Stimulated activated naive B cell treated with anti-CD40 and anti-IgM and Interleukin-4, amounts not matched to agents 10 μg/mL and 1 μg/mL and 100 μg/mL, for 72 hours (primary cell): ENCODE data around the gene ALPK3.
A peak's percentile ranks its signal among the peaks of the same experiment; 100 is the strongest.

Experiments
- ATAC-seq, 2 donors: fragments of 150-1000 bp; cut with Tn5 transposase; replicated peaks; 2 replicates each; pipeline ENCODE4 v1.10.0; 2021; ENCODE audit warnings: moderate library complexity in 1 of 2
- DNase-seq: peaks from one replicate; pipeline ENCODE4 v3.0.0; 2021
- H3K27ac Mint-ChIP-seq: one replicate; pipeline ENCODE4 v1.8.0; 2022; ENCODE audit warnings: mild to moderate bottlenecking, mixed read lengths
- H3K27me3 Mint-ChIP-seq, 2 donors: one replicate each; pipeline ENCODE4 v1.8.0; 2022; ENCODE audit warnings: mixed read lengths in 2 of 2
- H3K36me3 Mint-ChIP-seq, 2 donors: one replicate each; pipeline ENCODE4 v1.8.0; 2022; ENCODE audit warnings: mixed read lengths in 2 of 2, mild to moderate bottlenecking in 1 of 2
- H3K4me1 Mint-ChIP-seq, 2 donors: one replicate each; pipeline ENCODE4 v1.8.0; 2022; ENCODE audit warnings: mixed read lengths in 2 of 2, mild to moderate bottlenecking in 1 of 2
- H3K4me3 Mint-ChIP-seq, 2 donors: one replicate each; pipeline ENCODE4 v1.8.0; 2022; ENCODE audit warnings: mild to moderate bottlenecking in 2 of 2, mixed read lengths in 2 of 2, moderate library complexity in 1 of 2
- H3K9me3 Mint-ChIP-seq, 2 donors: one replicate each; pipeline ENCODE4 v1.8.0; 2022; ENCODE audit warnings: mixed read lengths in 2 of 2, mild to moderate bottlenecking in 1 of 2

The ALPK3 gene

DNA sequence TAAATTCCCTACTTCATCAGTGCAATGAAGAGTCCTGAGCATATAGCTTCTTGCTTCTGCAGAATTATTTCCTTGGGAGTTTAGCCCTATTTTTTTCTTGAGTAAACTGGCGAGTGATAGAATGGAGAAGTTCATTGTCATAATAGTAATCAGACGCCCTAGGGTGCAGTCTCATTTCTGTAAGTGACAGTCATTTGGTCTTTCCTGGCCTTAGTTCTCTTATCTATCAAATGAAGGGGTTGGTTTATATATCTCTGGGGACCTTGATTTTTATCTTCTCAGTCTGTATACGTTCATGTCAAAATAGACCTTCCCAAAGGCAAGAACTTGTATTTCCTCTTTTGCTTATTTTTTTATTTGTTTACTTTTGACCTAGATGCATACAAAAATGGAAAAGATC lies 9.9 kb upstream of the ALPK3 start:
- H3K4me3 Mint-ChIP-seq: no peak overlapping the region
- no peaks in the 10 kb centered on the region for H3K9me3 Mint-ChIP-seq
- peaks cover 30 to 54% of the 10 kb centered on the region in 2 donors for H3K36me3 Mint-ChIP-seq
- H3K27ac Mint-ChIP-seq: peak overlapping the region; percentile 26
- DNase-seq: no peak
- H3K4me1 Mint-ChIP-seq: peaks cover 2 to 12% of the 10 kb centered on the region in 2 donors
- ATAC-seq: peak; percentile 74 to 91
- no peaks in the 10 kb centered on the region for H3K27me3 Mint-ChIP-seq

DNA sequence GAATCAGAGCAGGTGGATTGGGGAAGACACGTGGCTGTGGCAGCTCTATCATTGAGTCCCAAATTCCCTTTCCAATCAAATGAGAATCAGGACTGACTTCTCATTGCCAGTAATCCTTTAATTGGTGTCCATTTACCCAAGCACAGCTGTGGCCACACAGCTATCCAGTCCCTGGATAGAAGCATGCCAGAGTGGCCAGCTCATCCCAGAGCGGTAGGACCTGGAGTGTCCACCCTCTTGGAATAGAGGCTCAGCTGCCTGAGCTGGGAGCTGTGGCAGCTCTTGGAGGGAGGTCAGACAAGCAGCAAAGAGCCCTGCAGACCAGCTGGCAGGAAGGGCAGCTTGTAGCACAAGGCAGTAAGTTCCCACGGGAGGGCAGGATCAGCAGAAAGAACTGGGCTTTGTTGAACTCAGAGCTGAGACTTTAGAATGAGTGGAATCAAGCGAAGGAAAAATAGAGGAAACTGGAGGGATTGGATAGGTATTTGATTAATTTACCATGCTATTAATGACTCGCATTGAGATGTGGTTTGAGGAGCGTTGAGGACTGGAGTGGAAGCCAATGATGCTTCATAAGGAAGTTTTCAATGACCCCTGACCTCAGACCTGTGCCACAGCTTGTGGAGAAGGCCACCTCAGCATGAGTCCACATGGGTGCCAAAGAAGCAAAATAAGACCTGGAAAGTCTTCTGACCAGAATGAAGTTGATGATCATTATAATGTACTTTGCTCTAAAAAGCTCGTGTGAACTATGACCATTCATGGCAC lies 6.9 kb upstream of the ALPK3 start:
- H3K27ac Mint-ChIP-seq: no peak overlapping the region
- ATAC-seq: no peak
- no peak for DNase-seq

DNA sequence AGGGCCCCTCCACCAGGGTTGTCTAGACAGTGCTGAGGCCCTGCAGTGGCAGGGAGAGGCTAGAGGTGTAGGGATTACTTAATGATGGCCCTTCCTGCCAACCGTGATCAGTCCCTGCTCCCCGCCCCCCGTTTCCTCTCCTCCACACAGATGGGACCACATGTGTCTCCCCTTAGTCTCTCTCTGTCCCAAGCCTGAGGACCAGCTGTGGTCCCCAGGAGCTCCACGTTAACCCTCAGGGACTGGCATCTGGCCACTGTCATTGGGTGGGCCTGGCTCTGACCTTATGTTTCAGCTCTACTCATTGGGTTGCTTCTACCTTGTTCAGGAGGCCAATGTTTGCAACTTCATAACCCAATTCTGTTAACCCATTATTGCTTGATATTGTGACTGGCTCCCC lies 6.0 kb upstream of the ALPK3 start:
- no peak for ATAC-seq
- Mint-ChIP-seq H3K27ac (peak overlapping the region; percentile 44), H3K4me3 (no peak overlapping the region), H3K9me3 (no peaks in the 10 kb centered on the region), H3K27me3 (peaks cover 6 to 13% of the 10 kb centered on the region in 2 donors), H3K36me3 (peaks cover 20 to 37% of the 10 kb centered on the region in 2 donors), H3K4me1 (peaks cover 9 to 12% of the 10 kb centered on the region in 2 donors)
- DNase-seq: no peak

More for the DNA sequence above, 6.9 kb upstream of the ALPK3 start:
- no peaks in the 10 kb centered on the region for H3K9me3 Mint-ChIP-seq
- no peak overlapping the region for H3K4me3 Mint-ChIP-seq
- H3K4me1 Mint-ChIP-seq: peaks cover 7 to 12% of the 10 kb centered on the region in 2 donors
- H3K36me3 Mint-ChIP-seq: peaks cover 20 to 38% of the 10 kb centered on the region in 2 donors
- H3K27me3 Mint-ChIP-seq: peaks cover 0 to 5% of the 10 kb centered on the region in 2 donors

DNA sequence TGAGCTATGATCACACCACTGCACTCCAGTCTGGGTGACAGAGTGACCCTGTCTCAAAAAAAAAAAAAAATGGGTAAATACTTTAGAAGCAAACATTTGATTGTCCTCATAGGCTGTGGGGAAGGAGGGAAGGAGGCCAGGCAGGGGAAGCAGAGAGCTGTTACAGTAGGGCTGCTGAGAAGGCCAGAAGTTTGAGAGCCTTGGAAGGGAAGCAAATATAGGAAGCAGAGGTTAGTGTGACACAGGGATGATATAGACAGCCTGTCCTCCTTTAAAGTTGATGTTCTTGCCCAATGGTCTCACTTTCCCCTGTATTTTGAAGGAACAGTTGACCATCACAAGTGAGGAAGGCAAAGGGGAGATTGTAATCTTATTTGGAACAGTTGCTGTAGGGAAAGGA lies 5.3 kb upstream of the ALPK3 start:
- ATAC-seq (no peak), DNase-seq (no peak)
- no peaks in the 10 kb centered on the region for H3K9me3 Mint-ChIP-seq
- H3K4me1 Mint-ChIP-seq: peaks cover 12% of the 10 kb centered on the region in 2 donors
- peaks cover 17 to 36% of the 10 kb centered on the region in 2 donors for H3K36me3 Mint-ChIP-seq
- no peak overlapping the region for H3K4me3 Mint-ChIP-seq
- no peak overlapping the region for H3K27ac Mint-ChIP-seq
- peaks cover 12 to 18% of the 10 kb centered on the region in 2 donors for H3K27me3 Mint-ChIP-seq

DNA sequence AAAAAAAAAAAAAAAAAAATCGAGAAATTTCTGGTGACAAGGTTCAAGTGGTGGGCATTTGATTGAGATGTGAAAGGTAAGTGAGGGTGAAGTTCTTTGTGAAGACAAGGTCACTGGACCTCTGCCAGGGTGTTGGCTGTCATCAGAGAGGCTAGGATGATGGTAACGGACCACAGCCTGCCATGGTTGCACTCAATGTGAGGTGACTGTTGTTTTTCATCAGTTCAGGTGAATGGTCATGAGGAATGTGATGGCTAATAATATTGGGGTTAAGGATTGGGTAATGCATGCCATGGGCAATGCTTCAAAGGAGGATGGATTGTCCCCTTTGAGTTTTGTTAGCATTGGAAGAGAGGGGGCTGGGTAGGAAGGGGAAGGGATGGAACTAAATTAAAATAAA lies 4.3 kb upstream of the ALPK3 start:
- peaks cover 16 to 18% of the 10 kb centered on the region in 2 donors for H3K27me3 Mint-ChIP-seq
- H3K27ac Mint-ChIP-seq: no peak overlapping the region
- no peaks in the 10 kb centered on the region for H3K9me3 Mint-ChIP-seq
- peaks cover 13 to 29% of the 10 kb centered on the region in 2 donors for H3K36me3 Mint-ChIP-seq
- no peak for DNase-seq
- H3K4me1 Mint-ChIP-seq: peaks cover 6 to 10% of the 10 kb centered on the region in 2 donors
- no peak overlapping the region for H3K4me3 Mint-ChIP-seq
- ATAC-seq: no peak

DNA sequence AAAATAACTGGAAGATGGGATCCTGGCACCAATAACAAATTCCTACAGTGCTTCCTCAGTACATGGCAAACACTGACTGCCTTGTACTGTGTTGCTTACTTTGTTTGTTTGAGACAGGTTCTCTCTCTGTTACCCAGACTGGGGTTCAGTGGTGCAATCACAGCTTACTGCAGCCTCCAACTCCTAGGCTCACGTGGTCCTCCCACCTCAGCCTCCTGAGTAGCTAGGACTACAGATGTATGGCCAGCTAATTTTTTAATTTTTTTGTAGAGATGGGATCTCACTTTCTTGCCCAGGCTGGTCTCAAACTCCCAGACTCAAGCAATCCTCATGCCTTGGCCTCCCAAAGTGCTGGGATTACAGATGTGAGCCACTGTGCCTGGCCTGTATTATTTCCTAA lies 3.7 kb upstream of the ALPK3 start:
- peaks cover 21 to 22% of the 10 kb centered on the region in 2 donors for H3K27me3 Mint-ChIP-seq
- ATAC-seq: no peak
- H3K9me3 Mint-ChIP-seq: no peaks in the 10 kb centered on the region
- DNase-seq: no peak
- H3K27ac Mint-ChIP-seq: no peak overlapping the region
- H3K4me1 Mint-ChIP-seq: peaks cover 11 to 13% of the 10 kb centered on the region in 2 donors
- H3K36me3 Mint-ChIP-seq: peaks cover 11 to 29% of the 10 kb centered on the region in 2 donors
- H3K4me3 Mint-ChIP-seq: no peak overlapping the region

DNA sequence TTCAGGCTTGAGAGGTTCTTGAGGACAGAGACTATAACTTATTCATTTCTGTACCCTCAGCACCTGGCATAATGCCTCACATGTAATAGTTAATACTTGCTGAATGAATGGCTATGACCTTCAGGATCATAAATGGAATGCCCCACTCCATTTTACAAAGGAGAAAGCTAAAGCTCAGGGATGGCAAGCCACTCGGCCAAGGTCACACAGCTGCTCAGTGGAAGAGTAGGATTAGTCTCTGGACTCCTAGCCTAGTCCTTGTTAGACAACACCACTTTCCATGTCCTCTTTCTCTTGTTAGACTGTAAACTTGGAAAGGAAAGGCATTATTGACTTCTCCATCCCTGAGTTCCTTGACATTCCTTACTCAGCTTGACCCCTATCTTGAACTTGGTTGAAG lies 3.2 kb upstream of the ALPK3 start:
- DNase-seq: no peak
- H3K27me3 Mint-ChIP-seq: peaks cover 22 to 23% of the 10 kb centered on the region in 2 donors

DNA sequence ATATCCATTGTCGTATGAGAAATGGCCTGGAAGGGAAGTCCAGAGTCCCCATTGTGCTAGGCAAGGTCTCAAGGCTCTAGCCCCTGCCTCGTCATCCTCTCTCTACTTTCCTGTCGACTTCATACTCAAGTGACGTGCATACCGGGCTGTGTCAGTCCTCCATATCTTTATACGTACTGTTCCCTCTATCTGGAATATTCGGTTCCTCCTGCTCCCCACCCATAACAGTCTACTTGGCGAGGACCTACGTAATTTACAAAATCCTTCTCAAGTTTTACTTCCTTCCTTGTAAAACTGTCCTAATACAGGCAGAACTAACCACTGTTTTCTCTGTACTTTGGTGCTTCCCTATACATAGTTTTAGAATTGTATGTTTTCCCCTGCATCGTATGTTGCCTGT lies 2.2 kb upstream of the ALPK3 start:
- H3K27me3 Mint-ChIP-seq: peaks cover 22 to 27% of the 10 kb centered on the region in 2 donors
- peaks cover 6 to 13% of the 10 kb centered on the region in 2 donors for H3K4me1 Mint-ChIP-seq
- H3K9me3 Mint-ChIP-seq: no peaks in the 10 kb centered on the region
- H3K36me3 Mint-ChIP-seq: peaks cover 11 to 25% of the 10 kb centered on the region in 2 donors
- DNase-seq: no peak
- ATAC-seq: no peak
- H3K4me3 Mint-ChIP-seq: no peak overlapping the region
- H3K27ac Mint-ChIP-seq: no peak overlapping the region

More for the DNA sequence above, 3.2 kb upstream of the ALPK3 start:
- Mint-ChIP-seq H3K27ac (peak overlapping the region; percentile 22), H3K4me3 (no peak overlapping the region), H3K4me1 (peaks cover 8 to 13% of the 10 kb centered on the region in 2 donors), H3K36me3 (peaks cover 11 to 28% of the 10 kb centered on the region in 2 donors), H3K9me3 (no peaks in the 10 kb centered on the region)
- no peak for ATAC-seq

DNA sequence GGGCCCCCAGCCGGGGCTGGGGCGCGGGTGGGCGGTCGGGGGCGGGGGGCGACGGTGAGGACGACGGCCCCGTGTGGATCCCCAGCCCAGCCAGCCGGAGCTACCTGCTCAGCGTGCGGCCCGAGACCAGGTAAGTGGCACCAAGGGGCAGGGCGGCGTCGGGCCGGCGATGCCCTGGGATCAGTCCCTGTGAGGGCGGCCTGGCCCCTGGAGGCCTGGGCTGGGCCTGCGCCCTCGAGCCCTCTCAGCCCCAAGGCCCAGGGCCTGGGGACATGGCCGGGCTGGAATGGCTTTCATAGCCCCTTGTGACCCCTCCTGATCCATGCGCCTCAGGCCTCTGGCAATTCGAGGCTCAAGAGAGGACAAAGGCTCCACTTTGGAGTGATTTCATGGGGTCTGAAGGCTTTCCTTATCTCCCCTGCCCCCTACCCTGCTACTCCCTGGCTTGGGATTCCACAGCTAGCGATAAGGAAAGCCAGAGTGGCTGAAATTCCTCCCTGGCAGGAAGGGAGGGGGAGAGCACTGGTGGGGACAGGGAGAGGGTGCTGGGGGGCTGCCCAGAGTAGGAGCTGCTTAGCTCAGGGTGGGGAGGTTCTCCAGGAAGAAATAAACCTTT lies 418 bp downstream of the ALPK3 start:
- H3K36me3 Mint-ChIP-seq: peaks cover 4 to 10% of the 10 kb centered on the region in 2 donors
- H3K4me1 Mint-ChIP-seq: peaks cover 6 to 12% of the 10 kb centered on the region in 2 donors
- DNase-seq (no peak), ATAC-seq (peak; percentile 53 to 61)
- peaks cover 22 to 27% of the 10 kb centered on the region in 2 donors for H3K27me3 Mint-ChIP-seq
- no peaks in the 10 kb centered on the region for H3K9me3 Mint-ChIP-seq
- H3K4me3 Mint-ChIP-seq: no peak overlapping the region
- no peak overlapping the region for H3K27ac Mint-ChIP-seq

DNA sequence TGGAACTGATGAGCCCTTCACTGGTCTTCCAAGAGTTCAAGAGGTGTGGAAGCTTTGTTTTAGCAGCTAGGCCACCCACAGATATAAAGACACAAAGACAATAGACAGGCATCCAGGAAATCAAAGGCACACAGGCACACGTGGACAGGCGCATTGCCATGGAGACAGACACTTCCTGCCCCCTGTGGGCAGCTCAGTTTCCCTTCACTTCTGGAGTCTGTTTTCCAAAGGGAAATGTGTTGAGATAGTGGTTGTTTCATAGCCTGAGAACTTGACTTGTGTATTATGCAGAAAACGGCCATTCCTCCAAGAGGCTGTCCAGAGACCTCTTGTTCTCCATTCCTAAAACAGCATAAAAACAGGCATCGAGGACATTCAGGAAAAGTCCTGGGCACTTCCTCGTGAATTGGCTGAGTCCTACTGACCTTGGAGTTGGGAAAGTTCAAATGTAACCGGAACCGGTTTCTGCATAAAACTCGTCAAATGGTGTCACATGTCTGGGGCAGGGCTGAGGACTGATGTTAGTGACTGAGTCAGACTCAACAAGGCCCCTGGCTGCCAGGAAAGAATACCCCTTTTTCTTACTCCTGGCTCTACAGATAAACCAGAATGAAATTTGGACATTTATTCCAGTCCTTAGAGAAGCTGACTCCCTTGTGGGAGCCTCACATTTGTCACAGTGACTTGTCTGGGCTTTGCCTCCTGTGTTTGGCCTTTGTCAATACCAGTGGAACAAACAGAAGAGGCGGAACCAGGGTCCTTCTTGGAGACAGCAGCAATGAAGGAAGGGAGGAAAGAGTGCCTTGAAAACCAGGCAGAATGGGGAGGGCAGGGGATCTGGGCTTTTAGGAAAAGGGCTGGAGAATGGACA lies 1.3 kb downstream of the ALPK3 start:
- peak overlapping the region; percentile 33 for H3K27ac Mint-ChIP-seq
- peaks cover 0 to 7% of the 10 kb centered on the region in 2 donors for H3K36me3 Mint-ChIP-seq
- ATAC-seq: no peak
- H3K4me1 Mint-ChIP-seq: peaks cover 6 to 10% of the 10 kb centered on the region in 2 donors
- H3K4me3 Mint-ChIP-seq: no peak overlapping the region
- peaks cover 22 to 27% of the 10 kb centered on the region in 2 donors for H3K27me3 Mint-ChIP-seq
- DNase-seq: no peak
- H3K9me3 Mint-ChIP-seq: no peaks in the 10 kb centered on the region

DNA sequence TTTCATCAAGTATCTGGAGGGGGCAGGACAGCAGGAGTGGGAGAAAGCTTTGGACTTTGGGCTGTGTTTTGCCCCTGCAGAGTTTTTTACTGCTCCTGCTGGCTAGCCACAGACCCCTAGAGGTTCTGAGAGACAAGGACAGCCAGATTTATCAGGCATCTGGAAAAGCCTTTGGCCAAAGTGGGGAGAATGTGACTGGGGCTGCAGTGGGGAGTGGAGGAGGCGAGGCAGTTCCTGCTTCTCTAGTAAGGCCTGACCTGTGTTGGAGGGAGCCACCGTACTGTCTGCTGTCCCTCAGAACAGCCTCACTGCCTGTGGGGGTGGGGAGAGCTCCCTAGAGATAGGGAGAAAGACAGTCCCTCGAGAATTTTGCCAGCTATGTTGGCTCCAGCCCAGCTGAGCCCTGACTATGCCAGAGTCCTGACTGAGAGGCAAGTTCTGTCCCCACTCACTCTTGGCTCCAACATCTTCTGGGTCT lies 2.2 kb downstream of the ALPK3 start:
- Mint-ChIP-seq H3K36me3 (peaks cover 0 to 7% of the 10 kb centered on the region in 2 donors), H3K4me1 (peaks cover 6 to 10% of the 10 kb centered on the region in 2 donors), H3K27me3 (peaks cover 22 to 27% of the 10 kb centered on the region in 2 donors), H3K27ac (no peak overlapping the region), H3K4me3 (no peak overlapping the region), H3K9me3 (no peaks in the 10 kb centered on the region)
- ATAC-seq: no peak
- DNase-seq: no peak

DNA sequence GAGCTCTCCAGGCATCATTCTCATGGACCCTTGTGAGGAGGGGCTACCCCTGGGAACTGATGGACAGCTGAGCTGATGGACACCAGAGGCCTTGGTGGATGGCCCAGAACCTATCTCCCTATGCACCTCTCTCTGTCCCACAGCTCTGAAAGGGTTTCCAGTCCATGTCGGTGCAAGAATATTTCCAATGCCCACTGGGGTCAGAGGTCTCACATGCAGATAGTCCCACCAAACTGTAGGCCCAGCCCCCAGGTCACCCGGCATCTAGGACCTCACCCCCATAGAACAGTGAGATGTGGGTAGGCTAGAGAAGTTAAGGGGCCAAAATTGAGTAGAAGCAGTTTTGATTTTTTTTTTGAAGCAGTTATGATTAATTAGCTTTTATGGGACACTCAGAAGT lies 2.6 kb downstream of the ALPK3 start:
- Mint-ChIP-seq H3K9me3 (no peaks in the 10 kb centered on the region), H3K4me3 (no peak overlapping the region), H3K27me3 (peaks cover 22 to 27% of the 10 kb centered on the region in 2 donors), H3K36me3 (peaks cover 0 to 7% of the 10 kb centered on the region in 2 donors), H3K27ac (no peak overlapping the region), H3K4me1 (peaks cover 6 to 10% of the 10 kb centered on the region in 2 donors)
- ATAC-seq (no peak), DNase-seq (no peak)

DNA sequence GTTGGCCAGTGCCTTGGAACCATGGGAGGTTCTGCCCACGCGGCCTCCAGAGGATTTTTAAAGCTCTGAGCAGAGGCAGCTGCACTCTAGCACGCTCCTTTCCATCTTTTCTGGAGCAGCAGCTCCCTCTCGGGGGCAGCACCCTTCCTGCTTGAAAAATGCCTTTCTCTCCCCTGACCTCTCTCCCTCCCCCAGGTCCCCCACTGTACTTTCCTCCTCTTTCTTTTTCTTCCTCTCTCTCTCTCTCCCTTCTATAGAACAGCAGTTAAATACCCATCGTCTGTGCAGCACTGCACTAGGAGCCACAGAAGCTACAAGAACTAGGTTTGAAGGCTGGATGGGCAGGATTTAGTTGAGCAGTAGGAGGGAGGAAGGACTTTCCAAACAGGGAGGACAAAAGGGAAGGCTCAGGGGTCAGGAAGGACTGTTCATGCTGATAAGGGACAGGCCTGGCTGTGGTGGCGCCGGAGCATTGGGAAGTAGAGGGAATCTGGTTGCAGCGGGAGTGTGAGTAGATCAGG lies 4.4 kb downstream of the ALPK3 start:
- H3K27me3 Mint-ChIP-seq: peaks cover 7 to 17% of the 10 kb centered on the region in 2 donors
- H3K36me3 Mint-ChIP-seq: peaks cover 0 to 2% of the 10 kb centered on the region in 2 donors
- no peak overlapping the region for H3K27ac Mint-ChIP-seq
- ATAC-seq (no peak), DNase-seq (no peak)
- H3K4me1 Mint-ChIP-seq: peaks cover 5 to 6% of the 10 kb centered on the region in 2 donors
- no peaks in the 10 kb centered on the region for H3K9me3 Mint-ChIP-seq
- no peak overlapping the region for H3K4me3 Mint-ChIP-seq
